Endometrium (tissue), 2 donors: ENCODE measurements around the gene ATF1.
"Not testable (repeated sequence)": the region's sequence is repeated elsewhere in the genome, so short reads cannot be mapped to it uniquely, and the experiment has no call there.

Experiments
- FAIRE-seq: peaks from 2 replicates; lab custom pipeline; 2012; peaks lifted over from hg19 to GRCh38; lab: Jason Lieb, UNC
- donor health status: control.
- donor health status: control.

The ATF1 gene

GRCh38 chr12:50753232-50753769, 10.6 kb upstream of the ATF1 start:
- no peak for FAIRE-seq

GRCh38 chr12:50764286-50765094, 589 bp downstream of the ATF1 start:
- FAIRE-seq: no peak

GRCh38 chr12:50765095-50765911, 1.4 kb downstream of the ATF1 start:
- FAIRE-seq: peak; percentile 69

GRCh38 chr12:50768391-50768790, 4.5 kb downstream of the ATF1 start:
- FAIRE-seq: no peak

- not testable (repeated sequence) for FAIRE-seq
Observed at GRCh38 chr12:50768813-50769212, 4.9 kb downstream of the ATF1 start.

GRCh38 chr12:50771409-50771808, 7.5 kb downstream of the ATF1 start:
- FAIRE-seq: no peak

- no peak for FAIRE-seq
Observed at GRCh38 chr12:50772470-50772869, 8.6 kb downstream of the ATF1 start.

GRCh38 chr12:50772877-50773276, 9.0 kb downstream of the ATF1 start:
- no peak for FAIRE-seq

GRCh38 chr12:50775251-50775650, 11.3 kb downstream of the ATF1 start:
- no peak for FAIRE-seq

GRCh38 chr12:50776749-50777728, 13.1 kb downstream of the ATF1 start:
- FAIRE-seq: no peak

- FAIRE-seq: no peak
Observed at GRCh38 chr12:50778663-50779590, 15.0 kb downstream of the ATF1 start.

GRCh38 chr12:50780013-50780412, 16.1 kb downstream of the ATF1 start:
- no peak for FAIRE-seq

- no peak for FAIRE-seq
Observed at GRCh38 chr12:50784501-50784900, 20.6 kb downstream of the ATF1 start.

- FAIRE-seq: no peak
Observed at GRCh38 chr12:50785406-50786001, 21.6 kb downstream of the ATF1 start.

GRCh38 chr12:50786498-50787231, 22.8 kb downstream of the ATF1 start:
- no peak for FAIRE-seq

GRCh38 chr12:50787618-50788017, 23.7 kb downstream of the ATF1 start:
- FAIRE-seq: no peak

- FAIRE-seq: no peak
Observed at GRCh38 chr12:50788561-50788960, 24.7 kb downstream of the ATF1 start.

- FAIRE-seq: no peak
Observed at GRCh38 chr12:50790081-50790480, 26.2 kb downstream of the ATF1 start.

GRCh38 chr12:50799908-50800307, 36.0 kb downstream of the ATF1 start:
- no peak for FAIRE-seq
